H1 (cell line): ENCODE results near the gene SLC45A1. TPM values are rescaled to one million over a fixed set of nuclear protein-coding genes. Genes with fewer than 3 reads are reported as not detected.

Source experiments
- CTCF ChIA-PET: fragments of 300-600 bp; sonication (Branson Sonifier 250); formaldehyde crosslinking; loops from one replicate; lab custom pipeline; 2021; ENCODE audit not compliant: partially characterized antibody; lab: Charles Lee
- POLR2A ChIA-PET: fragments of 300-600 bp; sonication (Branson Sonifier 250); formaldehyde crosslinking; loops from one replicate; lab custom pipeline; 2021; ENCODE audit warnings: inconsistent platforms; ENCODE audit not compliant: partially characterized antibody; lab: Charles Lee
- DNase-seq, 2 experiments: peaks; one replicate each; pipeline versions ENCODE4 v3.0.0 to v3.0.0-alpha.2; 2010 to 2022; ENCODE audit warnings: low spot score in 2 of 2, low read depth in 1 of 2, mixed read lengths in 1 of 2
- FAIRE-seq: peaks from 2 replicates; lab custom pipeline; 2011; peaks lifted over from hg19 to GRCh38; lab: Jason Lieb, UNC
- H2AFZ ChIP-seq: 2 replicates; pipeline ENCODE4 v1.8.1; 2012; ENCODE audit warnings: low read length, inconsistent platforms
- H2AK5ac ChIP-seq: 2 replicates; pipeline ENCODE4 v1.6.1; 2013; ENCODE audit warnings: low read depth, low read length
- H2BK120ac ChIP-seq: replicated peaks from 2 replicates; pipeline ENCODE3; 2013; ENCODE audit warnings: low read depth, low read length, inconsistent platforms
- H2BK12ac ChIP-seq: 2 replicates; pipeline ENCODE4 v1.6.1; 2013; ENCODE audit warnings: low read depth, low read length
- H2BK15ac ChIP-seq: 2 replicates; pipeline ENCODE4 v1.6.1; 2013; ENCODE audit warnings: low read length
- H2BK20ac ChIP-seq: 2 replicates; pipeline ENCODE4 v1.6.1; 2013; ENCODE audit warnings: low read length
- H2BK5ac ChIP-seq: 2 replicates; pipeline ENCODE4 v1.6.1; 2013; ENCODE audit warnings: low read depth, low read length
- H3K14ac ChIP-seq: 2 replicates; pipeline ENCODE4 v1.6.1; 2013; ENCODE audit warnings: inconsistent platforms; ENCODE audit not compliant: insufficient read length
- H3K18ac ChIP-seq: 2 replicates; pipeline ENCODE4 v1.6.1; 2013; ENCODE audit warnings: low read length; ENCODE audit errors: extremely low read depth
- H3K23ac ChIP-seq: 2 replicates; pipeline ENCODE4 v1.6.1; 2013; ENCODE audit warnings: inconsistent platforms; ENCODE audit not compliant: insufficient read length
- H3K23me2 ChIP-seq: 2 replicates; pipeline ENCODE4 v1.6.1; 2013; ENCODE audit warnings: low read depth, low read length
- H3K27ac ChIP-seq: 2 replicates; pipeline ENCODE4 v1.6.1; 2011; ENCODE audit warnings: low read depth, low read length, inconsistent platforms
- H3K27me3 ChIP-seq, 4 experiments: replicated peaks in 1 of 4; 1 replicate in 1 of 4; 2 replicates in 3 of 4; pipeline versions ENCODE4 v1.6.1 to v1.8.1; 2011 to 2013; ENCODE audit warnings: low read length in 3 of 4, mild to moderate bottlenecking in 3 of 4, inconsistent platforms in 2 of 4, mixed read lengths in 2 of 4, moderate library complexity in 1 of 4; ENCODE audit not compliant: control insufficient read depth in 3 of 4, insufficient read depth in 3 of 4; ENCODE audit errors: extremely low read depth in 1 of 4
- H3K36me3 ChIP-seq, 4 experiments: 2 replicates each; pipeline versions ENCODE4 v1.6.1 to v1.8.1; 2011 to 2013; ENCODE audit warnings: mild to moderate bottlenecking in 4 of 4, low read length in 3 of 4, moderate library complexity in 2 of 4, control low read depth in 1 of 4, inconsistent platforms in 1 of 4; ENCODE audit not compliant: insufficient read depth in 4 of 4, control insufficient read depth in 2 of 4
- H3K4ac ChIP-seq: replicated peaks from 2 replicates; pipeline ENCODE3; 2013; ENCODE audit warnings: low read length, low read depth, mixed read lengths, inconsistent platforms; ENCODE audit not compliant: insufficient read length
- H3K4me1 ChIP-seq, 4 experiments: replicated peaks in 1 of 4; 1 replicate in 1 of 4; 2 replicates in 3 of 4; pipeline versions ENCODE4 v1.6.1 to v1.8.1; 2011 to 2013; ENCODE audit warnings: low read length in 3 of 4, inconsistent platforms in 2 of 4, mixed read lengths in 1 of 4; ENCODE audit not compliant: insufficient read depth in 4 of 4, control insufficient read depth in 3 of 4
- H3K4me2 ChIP-seq, 2 experiments: 2 replicates each; pipeline versions ENCODE4 v1.6.1 to v1.8.1; 2011 to 2013; ENCODE audit warnings: low read depth in 2 of 2, low read length in 2 of 2, control low read depth in 1 of 2, inconsistent platforms in 1 of 2, mild to moderate bottlenecking in 1 of 2; ENCODE audit not compliant: insufficient read depth in 1 of 2
- H3K4me3 ChIP-seq, 4 experiments: fragments of 200-600, 300-600 bp in 1 of 4; sonication (generic), shearing (Covaris generic), sonication (Bioruptor Twin) in 1 of 4; 2 replicates each; pipeline versions ENCODE4 v1.5.1 to v1.8.1; 2011 to 2016; ENCODE audit warnings: low read length in 4 of 4, low read depth in 3 of 4, control low read depth in 2 of 4, inconsistent platforms in 2 of 4, mild to moderate bottlenecking in 2 of 4, mixed read lengths in 1 of 4, moderate library complexity in 1 of 4; ENCODE audit not compliant: insufficient read depth in 2 of 4; ENCODE audit errors: extremely low read depth in 1 of 4
- H3K56ac ChIP-seq: replicated peaks from 2 replicates; pipeline ENCODE3; 2013; ENCODE audit warnings: low read depth, mild to moderate bottlenecking, mixed read lengths, low read length, inconsistent platforms; ENCODE audit not compliant: insufficient read length
- H3K79me1 ChIP-seq: 2 replicates; pipeline ENCODE4 v1.6.1; 2013; ENCODE audit warnings: low read depth, low read length, control low read depth
- H3K79me2 ChIP-seq, 2 experiments: 2 replicates each; pipeline versions ENCODE4 v1.6.1 to v1.8.1; 2012 to 2013; ENCODE audit warnings: low read length in 2 of 2, mild to moderate bottlenecking in 2 of 2, inconsistent platforms in 1 of 2; ENCODE audit not compliant: insufficient read depth in 2 of 2, control insufficient read depth in 1 of 2
- H3K9ac ChIP-seq, 4 experiments: replicated peaks in 1 of 4; 1 replicate in 1 of 4; 2 replicates in 3 of 4; pipeline versions ENCODE4 v1.6.1 to v1.8.1; 2011 to 2013; ENCODE audit warnings: low read depth in 3 of 4, low read length in 3 of 4, control low read depth in 2 of 4, mild to moderate bottlenecking in 2 of 4, moderate library complexity in 2 of 4, inconsistent platforms in 1 of 4; ENCODE audit errors: extremely low read depth in 1 of 4
- H3K9me3 ChIP-seq, 2 experiments: 2 replicates each; pipeline versions ENCODE4 v1.6.1 to v1.8.1; 2012 to 2013; ENCODE audit warnings: mild to moderate bottlenecking in 2 of 2, moderate library complexity in 2 of 2, control low read depth in 1 of 2, inconsistent platforms in 1 of 2, low read depth in 1 of 2, low read length in 1 of 2, mixed read lengths in 1 of 2; ENCODE audit not compliant: insufficient read depth in 2 of 2
- H4K20me1 ChIP-seq, 2 experiments: replicated peaks in 1 of 2; 2 replicates each; pipeline versions ENCODE3 to v1.8.1; 2011 to 2013; ENCODE audit warnings: inconsistent platforms in 2 of 2, low read length in 2 of 2, mild to moderate bottlenecking in 1 of 2; ENCODE audit not compliant: insufficient read depth in 2 of 2, control insufficient read depth in 1 of 2
- H4K5ac ChIP-seq: 2 replicates; pipeline ENCODE4 v1.6.1; 2013; ENCODE audit warnings: low read length, low read depth, mixed read lengths, inconsistent platforms; ENCODE audit not compliant: insufficient read length
- H4K8ac ChIP-seq: 2 replicates; pipeline ENCODE4 v1.8.0; 2013; ENCODE audit warnings: mild to moderate bottlenecking, moderate library complexity, low read length, inconsistent platforms; ENCODE audit not compliant: insufficient read depth; ENCODE audit errors: extremely low read depth
- H4K91ac ChIP-seq: replicated peaks from 2 replicates; pipeline ENCODE3; 2013; ENCODE audit warnings: low read length, mixed read lengths, inconsistent platforms; ENCODE audit not compliant: insufficient read length
- CHD1 ChIP-seq: IDR thresholded peaks from 2 replicates; pipeline ENCODE4 v1.6.1; 2012; ENCODE audit warnings: low read depth, low read length, improper control_type of control experiment
- GTF2F1 ChIP-seq: IDR thresholded peaks from 2 replicates; pipeline ENCODE4 v1.6.1; 2012; ENCODE audit warnings: low read depth, low read length, improper control_type of control experiment, borderline replicate concordance
- KDM1A ChIP-seq: fragments of 200-600, 300-600 bp; sonication (generic); IDR thresholded peaks from 2 replicates; pipeline ENCODE4 v1.7.1; 2016; ENCODE audit warnings: mild to moderate bottlenecking, low read length, borderline replicate concordance
- MAFK ChIP-seq: IDR thresholded peaks from 2 replicates; pipeline ENCODE4 v1.6.1; 2012; ENCODE audit warnings: low read depth, mild to moderate bottlenecking, improper control_type of control experiment, low read length
- POLR2A ChIP-seq, 2 experiments: IDR thresholded peaks; 1 replicate in 1 of 2; 2 replicates in 1 of 2; pipeline ENCODE4 v1.6.1; 2011; ENCODE audit warnings: low read depth in 2 of 2, low read length in 2 of 2, mild to moderate bottlenecking in 2 of 2; ENCODE audit errors: control extremely low read depth in 1 of 2
- SP4 ChIP-seq: IDR thresholded peaks from 2 replicates; pipeline ENCODE4 v1.6.1; 2012; ENCODE audit warnings: low read length, inconsistent platforms
- TEAD4 ChIP-seq: IDR thresholded peaks from 2 replicates; pipeline ENCODE4 v1.6.1; 2012; ENCODE audit warnings: low read depth, low read length, inconsistent platforms, mixed read lengths
- WGBS, 2 experiments: shearing (Covaris generic) in 1 of 2; methylation state at CpG; one replicate each; pipeline versions ENCODE4 v1.1.6 to v1.1.7; 2013 to 2015; ENCODE audit warnings: low lambda C conversion rate in 2 of 2, mixed read lengths in 2 of 2, inconsistent platforms in 1 of 2, low coverage in 1 of 2, missing lambda C conversion rate in 1 of 2; ENCODE audit not compliant: insufficient replicate concordance in 2 of 2, insufficient coverage in 1 of 2, insufficient read length in 1 of 2; ENCODE audit errors: extremely low coverage in 1 of 2, missing lambda C conversion rate in 1 of 2; 5-methylcytosine and 5-hydroxymethylcytosine counted together
- polyA plus RNA-seq, 7 experiments: library from polyadenylated mRNA; depleted of rRNA in 3 of 7; stranded (reverse) in 5 of 7; unstranded in 2 of 7; fragments of >200 nt in 5 of 7; fragments of 200-250 nt in 2 of 7; gene quantifications; 1 replicate in 5 of 7; 2 replicates in 1 of 7; 4 replicates in 1 of 7; pipeline versions ENCODE4 v1.2.1 to v1.2.3, GENCODE V29; 2011 to 2013; ENCODE audit warnings: missing spikeins in 2 of 7, mixed read lengths in 2 of 7
- total RNA-seq: library from RNA; stranded (reverse); fragmentation: NEBNext Ultra II Directional; extraction: Animal tissue kit (Norgen Biotek cat#: 25700); gene quantifications from 2 replicates; pipeline ENCODE4 v1.2.1, GENCODE V29; 2021

SLC45A1 gene
- total and polyA plus RNA-seq, 2 of the 8 experiments (the other 6 are each of a cell fraction or from before 2014, with no cell fraction given): 1.0 to 1.7 TPM

- 93% methylated on average over 2 of the region's 2 CpGs; no CpG with 5 or more reads in 1 of the 2 experiments for WGBS, 2 experiments
- Histone ChIP-seq H3K56ac (no peak overlapping the region), H2BK15ac (no peak overlapping the region), H4K20me1 (no peaks in the 10 kb centered on the region), H3K4me2 (no peak overlapping the region), H3K79me2 (no peaks in the 10 kb centered on the region), H2BK12ac (no peak overlapping the region), H3K23me2 (no peaks in the 10 kb centered on the region), H3K4me1 (no peaks in the 10 kb centered on the region; a peak in 1 of 7 replicates), H2AFZ (no peak overlapping the region), H3K23ac (no peak overlapping the region), H4K8ac (no peak overlapping the region), H4K5ac (no peak overlapping the region), H2AK5ac (no peak overlapping the region), H3K36me3 (no peaks in the 10 kb centered on the region), H3K4me3 (no peak overlapping the region), H3K4ac (no peak overlapping the region), H2BK20ac (no peak overlapping the region), H2BK5ac (no peak overlapping the region), H3K9me3 (no peaks in the 10 kb centered on the region), H3K79me1 (no peaks in the 10 kb centered on the region), H3K27me3 (no peaks in the 10 kb centered on the region), H3K18ac (no peak overlapping the region), H3K9ac (no peak overlapping the region), H4K91ac (no peak overlapping the region), H3K14ac (no peak overlapping the region), H3K27ac (no peak overlapping the region), H2BK120ac (no peak overlapping the region)
- TF ChIP-seq MAFK (peak; percentile 60; the same call in 1 of the 2 replicates), GTF2F1 (no peak), SP4 (no peak), POLR2A (IDR thresholded peaks at IDR 0.05; ENCODE audit: control extremely low read depth in 1 of 2, low read depth in 2 of 2, low read length in 2 of 2) (no peak), TEAD4 (no peak), KDM1A (no peak), CHD1 (no peak)
- ChIA-PET CTCF (interaction anchor here (0.7 to 1.3 kb wide), 2 partner anchors 18 to 310 kb away, joined by 3 read pairs; no protein-coding TSS in a partner anchor), POLR2A (interaction anchor here (0.6 kb wide), 1 partner anchor 259 kb away, joined by 3 read pairs; no protein-coding TSS in a partner anchor)
- no peak for DNase-seq
- no peak for FAIRE-seq
Measured at GRCh38 chr1:8285965-8286364, 31.9 kb upstream of the SLC45A1 start.
